UCSD-AML1 (cell line): ENCODE results near the gene TUBGCP3.

Experiments
- DNase-seq: peaks from one replicate; lab custom pipeline; 2025; ENCODE audit not compliant: unreplicated experiment; lab: John Stamatoyannopoulos, UW

TUBGCP3 gene

DNA sequence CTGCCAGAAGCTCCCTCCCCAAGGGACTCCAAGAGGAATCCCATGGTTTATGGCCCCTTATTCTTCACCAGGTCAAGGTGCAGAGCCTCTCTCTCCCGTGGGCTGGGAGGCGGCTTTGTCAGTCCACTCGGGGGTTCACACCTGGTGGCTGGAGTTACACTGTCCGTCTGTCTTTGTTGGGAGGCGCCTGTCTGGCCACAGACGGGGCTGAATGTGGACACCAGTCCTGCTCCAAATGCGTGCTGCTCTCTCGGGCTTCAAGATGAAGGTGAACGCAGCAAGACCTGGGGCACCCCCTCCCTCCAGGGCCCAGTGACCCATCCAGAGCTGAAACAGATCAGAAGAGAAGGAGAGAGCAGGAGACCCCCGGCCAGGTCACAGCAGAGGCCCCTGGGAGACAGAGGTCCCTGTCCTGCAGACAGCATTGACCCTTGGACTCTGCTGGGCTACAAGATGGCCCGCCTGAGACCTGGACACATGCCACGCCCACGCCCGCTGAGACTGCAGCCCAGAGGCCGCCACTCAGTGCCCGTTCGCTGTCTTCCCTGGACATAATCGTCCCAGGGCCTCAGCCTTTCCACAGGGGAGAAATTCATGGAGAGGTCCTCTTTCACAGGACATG, 29.9 kb upstream of the TUBGCP3 start:
- DNase-seq = no peak

DNA sequence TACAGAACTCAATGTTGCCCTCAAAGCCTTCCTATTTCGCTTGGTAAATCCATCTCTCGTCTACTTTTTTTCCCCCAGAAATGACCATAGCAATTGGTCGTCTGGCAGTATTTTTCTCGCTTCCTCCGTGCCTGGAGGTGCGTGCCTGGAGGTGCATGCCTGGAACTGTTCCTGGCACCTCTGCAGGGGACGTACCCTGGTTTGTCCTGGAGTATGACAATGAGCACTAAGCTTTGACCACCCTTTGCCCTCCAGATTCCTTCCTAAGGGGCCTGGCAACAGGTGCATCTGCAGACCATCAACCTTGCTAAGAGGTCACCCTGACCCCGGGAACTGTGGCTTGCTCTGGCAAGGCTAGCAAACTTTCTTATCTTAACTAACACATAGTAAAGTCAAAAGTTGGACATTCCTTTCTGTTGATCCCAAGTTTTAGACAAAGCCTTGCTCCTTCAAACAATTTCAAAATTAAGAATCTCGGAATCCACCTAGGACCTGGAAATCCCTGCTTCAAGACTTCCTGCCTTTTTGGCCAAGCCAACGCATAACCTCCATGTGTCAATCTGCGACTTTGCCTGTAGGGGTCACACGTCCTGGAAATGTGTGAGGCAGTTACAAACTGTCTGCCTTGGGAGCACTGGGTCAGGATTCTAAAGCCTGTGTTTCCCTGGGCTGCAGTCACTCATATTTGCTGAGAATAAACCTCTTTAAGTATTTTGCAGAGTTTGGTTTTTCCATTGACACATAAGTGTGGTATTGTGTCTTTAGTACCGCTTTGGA, 28.8 kb upstream of the TUBGCP3 start:
- DNase-seq = peak; percentile 22

DNA sequence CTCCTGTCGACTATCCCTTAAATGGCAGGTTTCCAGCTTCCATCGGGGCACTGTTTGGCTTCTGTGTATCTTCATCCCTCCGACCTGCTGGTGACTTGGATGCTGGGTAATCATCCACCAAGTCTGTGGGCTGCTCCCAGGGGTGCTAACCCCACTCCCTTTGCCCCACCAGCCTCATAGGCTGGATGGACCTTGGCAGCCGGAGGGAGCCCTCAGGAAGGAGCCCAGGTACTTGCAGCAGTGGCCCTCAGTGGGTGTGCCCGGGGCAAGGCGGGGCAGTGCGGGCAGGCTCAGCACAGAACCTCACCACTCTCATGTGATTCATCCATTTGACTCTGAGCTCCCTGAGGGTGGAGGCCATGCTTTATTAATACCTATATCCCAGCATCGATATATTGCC, 27.4 kb upstream of the TUBGCP3 start:
- DNase-seq = no peak

DNA sequence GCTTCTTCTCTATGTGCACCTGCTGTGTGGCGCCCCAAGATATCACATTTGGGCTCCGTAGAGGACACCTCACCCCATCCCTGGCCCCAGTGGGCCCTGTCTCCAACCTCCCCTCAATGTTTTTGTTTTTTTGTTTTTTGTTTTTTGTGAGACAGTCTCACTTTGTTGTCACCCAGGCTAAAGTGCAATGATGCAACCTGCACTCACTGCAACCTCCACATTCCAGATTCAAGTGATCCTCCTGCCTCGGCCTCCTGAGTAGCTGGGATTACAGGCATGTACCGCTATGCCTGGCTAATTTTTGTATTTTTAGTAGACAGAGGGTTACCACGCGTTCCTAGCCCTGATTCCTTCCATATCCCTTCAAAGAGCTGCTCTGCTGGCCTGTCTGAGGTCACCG, 26.9 kb upstream of the TUBGCP3 start:
- DNase-seq = no peak

DNA sequence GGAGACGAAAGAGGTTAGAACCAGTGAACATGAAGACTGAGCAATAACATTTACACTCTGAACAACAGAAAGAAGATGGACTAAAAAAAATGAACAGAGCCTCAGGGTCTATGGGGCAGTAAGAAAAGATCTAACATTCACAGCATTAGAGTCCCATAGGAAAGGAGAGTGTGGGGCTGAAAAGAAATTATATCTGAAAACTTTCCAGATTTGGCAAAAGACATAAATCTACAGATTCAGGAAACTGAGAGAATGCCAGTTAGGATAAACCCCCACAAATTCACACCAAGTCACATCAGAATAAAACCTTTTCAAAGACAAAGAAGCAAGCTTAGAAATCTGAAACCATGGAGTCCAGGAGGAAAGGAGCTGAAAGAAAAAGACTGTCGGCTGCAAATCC, 20.3 kb upstream of the TUBGCP3 start:
- no peak for DNase-seq

GRCh38 chr13:112606109-112607001, 18.4 kb upstream of the TUBGCP3 start:
- DNase-seq = peak; percentile 93

GRCh38 chr13:112605531-112605990, 17.6 kb upstream of the TUBGCP3 start:
- no peak for DNase-seq

DNA sequence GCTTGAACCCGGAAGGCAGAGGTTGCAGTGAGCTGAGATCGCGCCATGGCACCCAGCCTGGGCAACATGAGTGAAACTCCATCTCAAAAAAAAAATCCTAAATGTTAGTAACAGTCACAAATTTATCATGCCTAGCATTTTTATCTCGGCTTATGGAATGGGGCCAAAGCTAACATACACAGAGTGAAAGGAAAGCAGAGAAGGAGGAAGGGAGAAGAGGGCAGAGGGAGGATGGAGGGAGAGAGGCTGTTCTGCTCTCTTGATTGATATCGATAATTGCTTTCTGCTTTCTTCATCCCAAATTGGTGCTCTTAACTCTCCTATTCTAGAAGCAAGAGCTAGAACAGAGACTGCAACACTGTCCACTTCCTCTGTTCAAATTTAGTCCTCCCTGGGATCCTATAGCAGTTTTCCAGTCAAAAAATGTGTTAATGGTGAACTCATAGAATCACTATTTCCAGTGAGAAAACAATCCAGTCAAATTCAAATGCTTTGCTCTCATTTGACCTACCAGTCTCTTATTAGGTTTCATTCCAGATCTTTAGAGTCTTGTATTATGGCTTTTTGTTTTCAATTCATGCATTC, 15.8 kb upstream of the TUBGCP3 start:
- no peak for DNase-seq

DNA sequence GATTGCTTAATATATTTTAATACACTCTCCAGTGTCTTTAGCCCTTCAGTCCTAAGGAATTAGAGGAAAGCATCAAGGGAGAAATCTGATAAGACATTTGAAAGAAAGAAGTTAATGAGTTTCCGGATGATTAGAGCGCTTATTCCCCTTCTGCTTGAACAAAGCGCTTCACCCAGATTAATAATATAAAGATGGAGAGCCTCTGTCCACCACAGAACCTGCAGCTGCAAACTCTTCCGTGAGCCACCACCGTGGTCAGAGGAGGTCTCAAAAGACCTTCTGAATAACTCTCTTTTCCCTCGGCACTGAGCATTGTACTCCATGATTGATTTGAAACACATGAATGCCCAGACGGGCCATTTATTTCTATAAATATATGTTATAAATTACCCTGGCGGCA, 14.2 kb upstream of the TUBGCP3 start:
- DNase-seq = no peak

DNA sequence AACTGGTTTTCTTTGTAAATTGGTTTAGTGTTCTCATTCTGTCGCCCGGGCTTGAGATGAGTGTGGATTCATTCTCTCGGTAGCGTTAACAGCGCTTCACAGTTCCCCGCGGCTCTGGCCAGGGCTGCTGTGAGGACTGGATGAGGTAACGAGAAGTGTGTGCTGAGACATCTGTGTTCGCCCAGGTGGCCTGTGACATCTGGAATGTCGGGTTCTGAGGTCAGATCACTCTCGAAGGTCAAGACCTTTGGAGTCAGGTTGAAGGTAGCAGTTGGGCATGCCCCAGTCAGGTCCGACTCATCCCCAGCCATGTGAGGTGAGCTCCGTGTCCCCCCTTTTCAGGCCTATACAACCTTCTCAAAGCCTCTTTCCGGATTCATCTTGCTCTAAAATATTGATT, 13.4 kb upstream of the TUBGCP3 start:
- DNase-seq = no peak

DNA sequence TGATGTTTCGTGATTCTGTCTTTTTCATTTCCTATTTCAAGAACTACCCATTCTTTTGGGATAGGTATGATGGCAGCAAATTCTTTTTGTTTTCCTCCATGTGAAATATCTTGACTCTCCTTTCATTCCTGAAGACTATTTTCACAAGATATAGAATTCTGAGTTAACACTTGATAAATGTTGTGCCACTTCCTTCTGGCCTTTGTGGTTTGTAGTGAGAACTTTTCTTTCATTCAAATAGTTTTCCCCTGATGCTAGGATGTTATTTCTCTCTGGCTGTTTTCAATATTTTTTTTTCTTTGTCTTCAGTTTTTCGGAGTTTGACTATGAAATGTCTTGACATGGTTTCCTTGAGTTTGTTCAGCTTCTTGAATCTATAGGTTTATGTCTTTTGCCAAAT, 8.3 kb upstream of the TUBGCP3 start:
- DNase-seq = no peak

- no peak for DNase-seq
These were observed 4.7 kb upstream of the TUBGCP3 start for GRCh38 chr13:112592647-112593046.

GRCh38 chr13:112592181-112592580, 4.2 kb upstream of the TUBGCP3 start:
- DNase-seq = no peak

- DNase-seq = no peak
These were observed 741 bp upstream of the TUBGCP3 start for GRCh38 chr13:112588490-112589297.

DNA sequence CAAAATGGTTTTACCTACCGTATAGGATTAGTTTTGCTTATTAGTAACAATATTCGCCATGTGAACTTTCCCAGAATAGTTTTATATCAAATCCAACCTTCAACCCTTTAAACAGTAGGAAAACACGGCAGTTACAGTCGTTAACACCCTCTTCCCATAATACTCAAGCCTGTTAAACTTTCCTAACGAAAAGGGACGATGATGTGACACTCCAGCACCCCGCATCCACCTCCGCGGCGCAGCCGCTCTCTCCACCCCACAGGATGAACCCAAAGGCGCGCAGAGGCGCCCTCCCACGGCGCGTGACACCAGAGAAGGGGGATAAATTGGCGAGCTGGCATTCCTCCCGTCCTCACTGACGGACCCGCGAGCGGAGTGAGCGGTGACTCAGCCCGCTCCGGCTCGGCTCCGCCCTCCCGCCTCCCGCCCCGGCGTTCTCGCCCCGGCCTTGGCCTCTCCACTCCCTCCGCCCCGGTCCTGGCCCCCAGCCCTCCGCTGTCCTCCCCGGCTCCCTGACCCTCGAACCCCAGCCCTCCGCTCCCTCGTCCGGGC, 665 bp downstream of the TUBGCP3 start:
- DNase-seq = peak; percentile 89

DNA sequence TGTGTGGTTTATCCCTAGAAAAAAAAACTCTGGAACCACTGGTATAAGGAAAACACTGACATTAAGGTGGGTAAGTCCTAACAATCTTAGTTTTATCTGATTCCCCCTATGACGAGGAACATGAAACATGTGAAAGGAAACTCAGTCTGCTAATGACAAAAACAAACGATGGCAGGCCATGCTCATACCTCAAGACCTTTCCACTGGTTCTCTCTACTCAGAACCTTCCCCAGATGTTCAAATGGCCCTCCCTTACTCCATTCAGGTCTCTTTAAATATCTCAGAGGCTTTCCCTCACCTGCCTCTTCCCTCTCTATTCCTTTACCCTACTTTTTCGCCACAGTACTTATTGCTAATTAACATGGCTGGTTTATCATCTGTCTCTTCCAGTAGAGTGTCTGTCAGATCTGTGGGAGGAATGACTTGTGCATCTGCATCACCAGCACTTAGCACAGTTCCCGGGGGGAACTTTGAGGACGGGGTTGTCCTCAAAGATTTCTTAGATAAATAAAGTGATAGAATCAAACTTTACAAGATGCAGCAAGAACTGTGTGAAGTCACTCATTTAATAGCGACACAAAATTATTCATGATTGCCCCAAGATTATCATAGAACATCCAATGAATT, 1.5 kb downstream of the TUBGCP3 start:
- no peak for DNase-seq

- DNase-seq = peak; percentile 73
These were observed 4.2 kb downstream of the TUBGCP3 start for GRCh38 chr13:112583592-112584277.

GRCh38 chr13:112582263-112582662, 5.7 kb downstream of the TUBGCP3 start:
- no peak for DNase-seq

DNA sequence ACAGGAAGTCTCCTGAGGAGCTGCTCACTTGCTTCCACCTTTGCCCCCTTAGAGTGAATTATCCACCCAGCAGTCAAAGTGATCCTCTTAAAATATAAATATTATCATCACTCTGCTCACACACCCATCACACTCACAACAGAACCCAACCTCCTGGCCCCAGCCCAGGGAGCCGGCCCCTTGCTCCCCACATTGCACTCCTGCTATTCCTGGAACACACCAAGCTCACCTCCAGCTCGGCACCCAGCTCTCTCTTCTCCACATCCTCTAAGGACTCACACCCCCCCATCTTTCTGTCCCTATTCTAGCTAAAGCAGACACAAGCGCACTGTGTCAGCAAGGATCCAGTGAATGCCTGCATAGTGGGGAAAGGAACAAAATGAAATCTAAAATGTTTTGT, 7.0 kb downstream of the TUBGCP3 start:
- no peak for DNase-seq
